Loucy (cell line): ENCODE data around the gene TTLL3.
A peak's percentile ranks its signal among the peaks of the same experiment; 100 is the strongest.

Experiments
- H2AFZ ChIP-seq: fragments of 200-600 bp; sonication (generic); 2 replicates; pipeline ENCODE4 v1.6.0; 2016; ENCODE audit warnings: antibody characterized with exemption, mild to moderate bottlenecking, low read length, moderate library complexity
- H3F3A ChIP-seq: fragments of 200-600 bp; 2 replicates; pipeline ENCODE4 v1.6.0; 2016; ENCODE audit warnings: antibody characterized with exemption, low read depth, mild to moderate bottlenecking
- H3K27me3 ChIP-seq: fragments of 200-600 bp; sonication (generic); 2 replicates; pipeline ENCODE4 v1.6.1; 2014; ENCODE audit warnings: low read length, mild to moderate bottlenecking; ENCODE audit not compliant: insufficient read depth, poor library complexity, severe bottlenecking
- H3K36me3 ChIP-seq: fragments of 200-600 bp; sonication (generic); 2 replicates; pipeline ENCODE4 v1.6.1; 2016; ENCODE audit warnings: low read length; ENCODE audit not compliant: insufficient read depth
- H3K4me1 ChIP-seq: fragments of 200-600 bp; sonication (generic); 2 replicates; pipeline ENCODE4 v1.5.1; 2014; ENCODE audit warnings: low read length, mild to moderate bottlenecking; ENCODE audit not compliant: insufficient read depth, poor library complexity, severe bottlenecking
- H3K4me2 ChIP-seq: fragments of 200-600 bp; sonication (generic); 2 replicates; pipeline ENCODE4 v1.6.0; 2014; ENCODE audit warnings: antibody characterized with exemption, low read length, low read depth, mild to moderate bottlenecking; ENCODE audit not compliant: poor library complexity, severe bottlenecking
- H3K4me3 ChIP-seq: fragments of 200-600 bp; sonication (generic); 2 replicates; pipeline ENCODE4 v1.5.1; 2014; ENCODE audit warnings: low read length, mild to moderate bottlenecking, mixed read lengths; ENCODE audit not compliant: poor library complexity, severe bottlenecking
- H3K79me2 ChIP-seq: fragments of 200-600 bp; sonication (generic); 2 replicates; pipeline ENCODE4 v1.6.1; 2014; ENCODE audit warnings: low read length; ENCODE audit not compliant: insufficient read depth
- H3K9ac ChIP-seq: fragments of 200-600 bp; sonication (generic); 2 replicates; pipeline ENCODE4 v1.6.0; 2014; ENCODE audit warnings: mild to moderate bottlenecking, low read depth, low read length, moderate library complexity; ENCODE audit not compliant: poor library complexity, severe bottlenecking
- H3K9me2 ChIP-seq: fragments of 200-600 bp; sonication (generic); replicated peaks from 2 replicates; pipeline ENCODE4 v1.6.1; 2016; ENCODE audit warnings: low read depth, low read length, mixed read lengths
- H3K9me3 ChIP-seq: fragments of 200-600 bp; sonication (generic); 2 replicates; pipeline ENCODE4 v1.6.1; 2014; ENCODE audit warnings: mild to moderate bottlenecking, antibody characterized with exemption, low read length, low read depth; ENCODE audit not compliant: insufficient read depth
- H4K20me1 ChIP-seq: fragments of 200-600 bp; sonication (generic); 2 replicates; pipeline ENCODE4 v1.6.0; 2014; ENCODE audit warnings: antibody characterized with exemption, low read length, mild to moderate bottlenecking; ENCODE audit not compliant: insufficient read depth, poor library complexity, severe bottlenecking
- CTCF ChIP-seq: fragments of 200-600 bp; sonication (generic); conservative IDR thresholded peaks from 2 replicates; pipeline ENCODE4 v1.5.1; 2014; ENCODE audit warnings: mild to moderate bottlenecking, antibody characterized with exemption, low read length
- EZH2phosphoT487 ChIP-seq: fragments of 200-600 bp; IDR thresholded peaks from 2 replicates; pipeline ENCODE4 v1.6.1; 2018; ENCODE audit warnings: antibody characterized with exemption, mild to moderate bottlenecking, moderate library complexity, borderline replicate concordance

Gene TTLL3

GRCh38 chr3:9786825-9787669, 23.0 kb upstream of the TTLL3 start:
- H3K36me3 ChIP-seq = peaks cover 3% of the 10 kb centered on the region; the same call in 1 of the 2 replicates
- H3K79me2 ChIP-seq = peaks cover 30% of the 10 kb centered on the region
- peaks cover 34% of the 10 kb centered on the region for H3K4me1 ChIP-seq
- no peaks in the 10 kb centered on the region for H3K9me2 ChIP-seq
- H3K27me3 ChIP-seq = no peaks in the 10 kb centered on the region
- no peak overlapping the region for H2AFZ ChIP-seq
- H3K4me3 ChIP-seq = no peak overlapping the region
- no peak overlapping the region for H3K9ac ChIP-seq
- no peaks in the 10 kb centered on the region for H3F3A ChIP-seq
- H3K9me3 ChIP-seq = no peaks in the 10 kb centered on the region
- no peak for TF ChIP-seq EZH2phosphoT487
- TF ChIP-seq CTCF = peak; percentile 76
- no peak overlapping the region for H3K4me2 ChIP-seq
- no peaks in the 10 kb centered on the region for H4K20me1 ChIP-seq

- Histone ChIP-seq H3K4me1 (peaks cover 28% of the 10 kb centered on the region), H3K36me3 (peaks cover 3% of the 10 kb centered on the region; the same call in 1 of the 2 replicates), H4K20me1 (no peaks in the 10 kb centered on the region), H3K9ac (no peak overlapping the region), H3K79me2 (peaks cover 30% of the 10 kb centered on the region), H3K27me3 (no peaks in the 10 kb centered on the region), H3K9me2 (no peaks in the 10 kb centered on the region), H3K4me2 (no peak overlapping the region), H2AFZ (no peak overlapping the region), H3F3A (no peaks in the 10 kb centered on the region), H3K4me3 (no peak overlapping the region), H3K9me3 (no peaks in the 10 kb centered on the region)
- no peak for TF ChIP-seq EZH2phosphoT487
- TF ChIP-seq CTCF = no peak
Observed at GRCh38 chr3:9787714-9788113, 22.3 kb upstream of the TTLL3 start.

GRCh38 chr3:9791127-9791526, 18.9 kb upstream of the TTLL3 start:
- peaks cover 24% of the 10 kb centered on the region for H4K20me1 ChIP-seq
- H3K4me2 ChIP-seq = peak overlapping the region; percentile 96
- H3K4me3 ChIP-seq = peak overlapping the region; percentile 97
- TF ChIP-seq CTCF = no peak
- H3K36me3 ChIP-seq = no peaks in the 10 kb centered on the region; the same call in 1 of the 2 replicates
- H3K9me3 ChIP-seq = no peaks in the 10 kb centered on the region
- peak overlapping the region; percentile 99 for H3K9ac ChIP-seq
- H2AFZ ChIP-seq = no peak overlapping the region
- H3K79me2 ChIP-seq = peaks cover 62% of the 10 kb centered on the region
- H3K27me3 ChIP-seq = no peaks in the 10 kb centered on the region
- H3K9me2 ChIP-seq = no peaks in the 10 kb centered on the region
- no peaks in the 10 kb centered on the region for H3F3A ChIP-seq
- H3K4me1 ChIP-seq = peaks cover 45% of the 10 kb centered on the region
